Measurements from ENCODE around the gene RAB44.
"Not testable (repeated sequence)": the region's sequence is repeated elsewhere in the genome, so short reads cannot be mapped to it uniquely, and the experiment has no call there.

Gene RAB44

GRCh38 chr6:36686668-36687513 lies 10.7 kb upstream of the RAB44 start:
- no peak for DNase-seq

DNA sequence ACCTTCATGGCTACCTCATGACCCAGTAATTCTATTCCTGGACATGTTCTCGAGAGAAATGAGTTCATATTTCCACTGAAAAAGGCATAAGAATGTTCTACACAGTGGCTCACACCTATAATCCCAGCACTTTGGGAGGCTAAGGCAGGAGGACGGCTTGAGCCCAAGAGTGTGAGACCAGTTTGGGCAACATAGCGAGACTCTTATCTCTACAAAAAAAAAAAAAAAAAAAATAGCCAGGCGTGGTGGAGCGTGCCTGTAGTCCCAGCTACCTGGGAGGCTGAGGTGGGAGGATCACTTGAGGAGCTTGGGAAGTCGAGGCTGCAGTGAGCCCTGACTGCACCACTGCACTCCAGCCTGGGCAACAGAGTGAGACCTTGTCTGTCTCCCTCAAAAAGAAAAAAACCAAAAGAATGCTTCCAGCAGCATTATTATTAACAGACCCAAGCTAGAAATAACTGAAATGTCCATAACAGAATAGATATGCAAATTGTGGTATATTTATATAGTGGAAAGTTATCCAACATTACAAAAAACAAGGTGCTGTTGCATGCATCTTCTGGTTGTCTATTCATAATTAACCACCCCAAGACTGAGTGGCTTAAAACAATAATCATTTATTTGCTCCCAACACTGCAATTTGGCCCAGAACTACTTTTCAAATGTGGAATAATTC lies 9.4 kb upstream of the RAB44 start:
- no peak for DNase-seq

DNA sequence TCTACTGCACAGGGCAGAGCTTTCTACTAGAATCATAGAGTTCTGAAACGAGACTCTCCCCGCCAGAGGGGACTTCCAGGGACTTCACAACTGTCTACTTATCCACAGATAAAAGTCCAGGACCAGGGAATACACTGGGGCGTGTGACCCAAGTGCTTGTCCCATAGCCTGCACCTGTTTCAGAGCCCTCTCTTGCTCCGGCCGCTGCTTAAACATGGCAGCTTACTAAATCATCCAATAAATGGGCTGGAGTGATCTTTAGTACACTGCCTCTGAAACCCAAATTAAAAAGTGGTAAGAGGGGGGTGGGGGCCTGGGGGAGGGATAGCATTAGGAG lies 8.9 kb upstream of the RAB44 start:
- DNase-seq = no peak

DNA sequence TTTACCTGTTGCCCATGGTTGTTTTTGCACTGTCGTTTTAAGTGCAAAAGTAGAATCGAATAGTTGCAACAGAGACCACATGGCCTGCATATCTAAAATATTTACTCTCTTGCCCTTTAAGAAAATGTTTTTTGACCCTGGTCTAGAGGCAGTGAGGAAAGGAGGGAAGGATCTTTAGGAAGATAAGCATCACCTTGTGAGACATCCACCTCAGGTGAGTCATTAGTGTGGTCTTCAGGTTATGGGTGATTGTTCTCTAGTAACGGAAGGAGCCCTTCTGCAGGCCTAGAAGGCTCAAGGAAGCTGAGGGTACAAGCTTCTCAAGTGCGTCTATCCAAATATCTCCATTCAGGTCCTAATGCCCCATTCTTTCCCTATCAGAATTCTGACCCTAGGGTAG lies 6.6 kb upstream of the RAB44 start:
- DNase-seq = no peak

DNA sequence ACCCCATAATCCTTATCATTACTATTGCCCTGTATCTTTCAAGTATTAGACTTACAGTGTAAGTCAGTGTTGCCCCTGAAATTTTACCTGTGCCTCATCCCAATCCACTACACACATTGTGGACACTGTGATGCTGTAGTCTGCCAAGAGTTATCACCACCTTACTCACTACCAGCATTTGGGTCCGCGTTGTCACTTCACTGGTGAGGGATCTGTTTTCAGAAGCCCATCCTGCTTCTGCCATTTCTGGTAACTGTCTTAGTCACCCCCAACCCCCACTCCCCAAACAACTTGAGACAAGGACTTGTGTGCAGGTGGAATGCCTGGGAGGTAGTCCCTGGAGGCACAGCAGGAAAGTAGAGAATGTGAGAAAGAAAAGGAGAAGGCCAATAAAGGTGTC lies 6.0 kb upstream of the RAB44 start:
- no peak for DNase-seq

- peak; percentile 90 for DNase-seq
Measured at GRCh38 chr6:36692220-36692619, 5.4 kb upstream of the RAB44 start.

- no peak for DNase-seq
Measured at GRCh38 chr6:36692861-36693702, 4.5 kb upstream of the RAB44 start.

DNA sequence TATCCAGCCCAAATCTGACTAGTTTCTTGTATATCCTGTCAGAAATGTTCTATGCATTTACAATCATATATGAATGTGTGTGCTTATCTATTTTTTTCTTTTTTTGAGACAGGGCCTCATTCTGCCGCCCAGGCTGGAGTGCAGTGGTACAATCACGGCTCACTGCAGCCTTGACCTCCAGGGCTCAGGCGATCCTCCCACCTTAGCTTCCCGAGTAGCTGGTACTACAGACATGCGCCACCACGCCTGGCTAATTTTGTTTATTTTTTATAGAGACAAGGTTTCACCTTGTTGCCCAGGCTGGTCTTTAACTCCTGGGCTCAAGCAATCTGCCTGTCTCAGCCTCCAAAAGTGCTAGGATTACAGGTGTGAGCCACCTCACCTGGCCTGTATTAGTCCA lies 3.0 kb upstream of the RAB44 start:
- no peak for DNase-seq

- DNase-seq = no peak
Measured at GRCh38 chr6:36695414-36695813, 2.2 kb upstream of the RAB44 start.

DNA sequence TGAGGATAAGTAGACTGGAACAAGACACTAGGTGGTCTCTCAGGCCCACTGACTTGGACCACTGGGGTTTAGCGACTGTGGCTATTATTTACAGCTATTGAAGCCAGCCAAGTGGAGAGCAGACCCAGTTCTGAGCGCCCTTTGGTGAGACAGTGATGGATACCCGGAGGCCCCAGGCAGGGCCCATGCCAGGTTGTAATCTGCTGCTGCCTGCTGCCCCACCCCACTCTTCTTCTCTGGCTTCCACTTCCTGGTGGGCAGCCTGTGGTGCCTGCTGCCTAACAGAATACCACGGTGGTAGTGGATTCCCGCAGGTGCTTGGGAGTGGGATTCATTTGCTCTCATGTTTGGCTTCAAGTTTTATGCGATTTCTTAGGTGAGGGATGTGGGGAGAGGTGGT lies 570 bp downstream of the RAB44 start:
- peak; percentile 54 for DNase-seq

- DNase-seq = no peak
Measured at GRCh38 chr6:36698871-36699271, 1.2 kb downstream of the RAB44 start.

- no peak for DNase-seq
Measured at GRCh38 chr6:36699348-36699747, 1.7 kb downstream of the RAB44 start.

GRCh38 chr6:36700071-36700812 lies 2.6 kb downstream of the RAB44 start:
- no peak for DNase-seq

DNA sequence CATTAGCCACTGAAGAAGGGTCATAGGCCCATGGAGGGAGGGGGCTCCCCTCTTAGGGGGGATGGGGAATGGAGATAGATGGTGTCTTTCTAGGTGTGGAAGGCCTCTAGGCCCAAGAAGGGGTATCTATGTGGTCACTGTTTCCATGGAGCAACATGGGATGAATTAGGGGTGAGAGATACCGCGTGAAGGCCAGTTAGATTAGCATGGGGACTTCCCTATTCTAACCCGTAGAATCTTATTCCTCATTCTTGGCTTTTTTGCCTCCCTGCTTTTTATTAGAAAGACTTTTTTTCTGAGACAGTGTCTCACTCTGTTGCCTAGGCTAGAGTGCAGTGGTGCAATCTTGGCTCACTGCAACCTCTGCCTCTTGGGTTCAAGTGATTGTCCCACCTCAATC lies 3.2 kb downstream of the RAB44 start:
- peak; percentile 41 for DNase-seq

GRCh38 chr6:36701401-36701991 lies 3.9 kb downstream of the RAB44 start:
- DNase-seq = peak; percentile 67

DNA sequence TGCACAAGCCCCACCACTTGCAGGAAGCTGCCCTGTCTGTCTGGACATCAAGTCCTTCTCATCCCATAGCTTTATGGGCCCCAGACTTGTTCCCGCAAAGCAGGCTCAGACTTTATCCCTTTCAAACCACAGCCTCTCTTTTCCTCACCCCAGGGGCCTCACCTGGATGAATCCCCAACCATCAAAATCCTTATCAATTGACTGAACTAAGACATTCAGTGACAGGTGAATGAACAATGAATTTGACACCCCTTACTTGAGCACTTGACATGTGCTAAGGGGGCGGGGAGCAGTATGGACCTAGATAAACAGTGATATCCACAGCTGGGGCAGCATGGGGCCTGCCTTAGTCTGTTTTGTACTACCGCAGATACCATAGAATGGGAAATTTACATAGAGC lies 5.0 kb downstream of the RAB44 start:
- DNase-seq = no peak

DNA sequence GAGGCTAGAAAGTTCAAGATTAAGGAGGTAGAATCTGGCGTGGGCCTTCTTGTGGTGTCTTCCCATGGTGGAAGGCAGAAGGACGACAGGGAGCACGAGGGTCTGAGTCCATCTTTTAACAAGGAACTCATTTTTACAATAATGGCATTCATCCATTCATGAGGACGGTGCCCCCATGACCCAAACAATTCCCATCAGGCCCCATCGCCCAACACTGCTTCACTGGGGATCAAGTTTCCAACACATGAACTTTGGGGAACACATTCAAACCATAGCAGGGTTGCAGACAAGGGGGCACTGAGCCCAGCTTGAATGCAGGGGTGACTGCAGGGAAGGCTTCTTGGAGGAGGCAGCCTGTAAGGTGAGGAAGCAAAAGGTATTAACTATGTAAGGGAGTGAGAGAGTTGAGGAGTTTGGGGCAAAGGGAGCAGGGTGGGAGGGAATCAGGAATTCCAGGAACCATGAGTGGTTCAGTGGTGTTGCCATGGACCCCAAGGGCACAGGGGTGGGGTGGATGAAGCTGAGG lies 5.5 kb downstream of the RAB44 start:
- no peak for DNase-seq

- no peak for DNase-seq
Measured at GRCh38 chr6:36703982-36704381, 6.4 kb downstream of the RAB44 start.

GRCh38 chr6:36704961-36705577 lies 7.4 kb downstream of the RAB44 start:
- not testable (repeated sequence) for DNase-seq

DNA sequence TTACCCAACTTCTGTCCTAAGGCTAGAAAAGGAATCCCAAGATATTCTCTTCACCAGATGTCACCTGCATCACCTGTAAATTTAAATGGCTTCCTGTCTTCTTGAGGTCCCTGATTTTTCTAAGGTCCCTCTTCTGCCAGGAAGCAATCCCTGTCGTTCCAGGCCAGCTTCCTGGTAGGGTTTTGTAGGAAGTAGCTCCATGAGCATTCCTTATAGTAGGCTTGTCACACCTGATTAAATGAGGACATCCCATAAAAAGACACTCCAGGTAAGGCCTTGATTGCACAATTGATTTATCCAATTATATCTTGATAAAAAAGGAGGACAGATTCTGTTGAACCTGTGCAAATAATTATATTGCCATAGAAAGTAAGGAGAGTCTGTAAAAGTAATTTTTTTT lies 8.7 kb downstream of the RAB44 start:
- DNase-seq = no peak

DNA sequence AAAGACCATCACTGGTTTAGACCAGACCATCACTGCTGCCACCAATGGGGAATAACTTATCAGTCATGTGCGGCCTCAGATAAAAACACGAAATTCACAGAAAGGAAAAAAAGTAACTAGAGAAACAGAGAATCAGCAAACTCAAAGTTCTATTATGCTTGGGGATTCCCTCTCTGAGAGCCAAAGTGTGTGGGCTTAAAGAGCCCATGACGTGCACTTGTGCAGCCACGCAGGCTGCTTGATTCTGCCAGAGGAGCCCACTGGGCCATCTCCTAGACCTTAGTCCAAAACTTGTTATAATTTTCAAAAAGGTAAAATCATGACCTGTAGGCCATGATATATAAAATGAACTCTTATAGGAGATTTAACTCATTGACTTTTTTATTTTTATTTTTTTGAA lies 15.2 kb downstream of the RAB44 start:
- DNase-seq = no peak

- DNase-seq = no peak
Measured at GRCh38 chr6:36713846-36714245, 16.2 kb downstream of the RAB44 start.

All from hematopoietic multipotent progenitor cell treated with erythropoietin and hydrocortisone succinate and interleukin-3 and kit ligand, for 4 days (in vitro differentiated cells).